Measurements from ENCODE around the gene H2AZ2.

H2AZ2 gene

GRCh38 chr7:44889086-44889781, 41.3 kb upstream of the H2AZ2 start:
- no peak for DNase-seq (ENCODE audit: low read depth)
- TF ChIP-seq, protein P1, sequence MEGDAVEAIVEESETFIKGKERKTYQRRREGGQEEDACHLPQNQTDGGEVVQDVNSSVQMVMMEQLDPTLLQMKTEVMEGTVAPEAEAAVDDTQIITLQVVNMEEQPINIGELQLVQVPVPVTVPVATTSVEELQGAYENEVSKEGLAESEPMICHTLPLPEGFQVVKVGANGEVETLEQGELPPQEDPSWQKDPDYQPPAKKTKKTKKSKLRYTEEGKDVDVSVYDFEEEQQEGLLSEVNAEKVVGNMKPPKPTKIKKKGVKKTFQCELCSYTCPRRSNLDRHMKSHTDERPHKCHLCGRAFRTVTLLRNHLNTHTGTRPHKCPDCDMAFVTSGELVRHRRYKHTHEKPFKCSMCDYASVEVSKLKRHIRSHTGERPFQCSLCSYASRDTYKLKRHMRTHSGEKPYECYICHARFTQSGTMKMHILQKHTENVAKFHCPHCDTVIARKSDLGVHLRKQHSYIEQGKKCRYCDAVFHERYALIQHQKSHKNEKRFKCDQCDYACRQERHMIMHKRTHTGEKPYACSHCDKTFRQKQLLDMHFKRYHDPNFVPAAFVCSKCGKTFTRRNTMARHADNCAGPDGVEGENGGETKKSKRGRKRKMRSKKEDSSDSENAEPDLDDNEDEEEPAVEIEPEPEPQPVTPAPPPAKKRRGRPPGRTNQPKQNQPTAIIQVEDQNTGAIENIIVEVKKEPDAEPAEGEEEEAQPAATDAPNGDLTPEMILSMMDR (IDR thresholded peaks at IDR 0.05; ENCODE audit: low read length, missing control alignments), result no peak
- H3K4me3 ChIP-seq (replicated peaks; ENCODE audit: low read depth, low read length), result no peak overlapping the region

DNA sequence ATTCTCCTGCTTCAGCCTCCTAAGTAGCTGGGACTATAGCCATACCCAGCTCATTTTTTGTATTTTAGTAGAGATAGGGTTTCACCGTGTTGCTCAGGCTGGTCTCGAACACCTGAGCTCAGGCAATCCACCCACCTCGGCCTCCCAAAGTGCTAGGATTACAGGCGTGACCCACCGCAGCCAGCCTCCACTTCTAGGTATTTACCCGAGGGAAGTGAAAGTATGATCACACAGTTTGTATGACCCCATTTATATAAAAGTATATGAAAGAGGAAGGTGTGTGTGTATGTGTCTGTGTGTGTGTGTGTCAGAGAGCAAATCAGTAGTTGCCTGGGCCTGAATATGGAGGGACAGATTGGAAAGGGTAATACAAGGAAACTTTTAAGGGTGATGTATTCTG, 39.4 kb upstream of the H2AZ2 start:
- TF ChIP-seq, protein P1 (IDR thresholded peaks at IDR 0.05; ENCODE audit: low read length, missing control alignments), result no peak
- no peak overlapping the region for H3K4me3 ChIP-seq (replicated peaks; ENCODE audit: low read depth, low read length)
- no peak for DNase-seq (ENCODE audit: low read depth)

DNA sequence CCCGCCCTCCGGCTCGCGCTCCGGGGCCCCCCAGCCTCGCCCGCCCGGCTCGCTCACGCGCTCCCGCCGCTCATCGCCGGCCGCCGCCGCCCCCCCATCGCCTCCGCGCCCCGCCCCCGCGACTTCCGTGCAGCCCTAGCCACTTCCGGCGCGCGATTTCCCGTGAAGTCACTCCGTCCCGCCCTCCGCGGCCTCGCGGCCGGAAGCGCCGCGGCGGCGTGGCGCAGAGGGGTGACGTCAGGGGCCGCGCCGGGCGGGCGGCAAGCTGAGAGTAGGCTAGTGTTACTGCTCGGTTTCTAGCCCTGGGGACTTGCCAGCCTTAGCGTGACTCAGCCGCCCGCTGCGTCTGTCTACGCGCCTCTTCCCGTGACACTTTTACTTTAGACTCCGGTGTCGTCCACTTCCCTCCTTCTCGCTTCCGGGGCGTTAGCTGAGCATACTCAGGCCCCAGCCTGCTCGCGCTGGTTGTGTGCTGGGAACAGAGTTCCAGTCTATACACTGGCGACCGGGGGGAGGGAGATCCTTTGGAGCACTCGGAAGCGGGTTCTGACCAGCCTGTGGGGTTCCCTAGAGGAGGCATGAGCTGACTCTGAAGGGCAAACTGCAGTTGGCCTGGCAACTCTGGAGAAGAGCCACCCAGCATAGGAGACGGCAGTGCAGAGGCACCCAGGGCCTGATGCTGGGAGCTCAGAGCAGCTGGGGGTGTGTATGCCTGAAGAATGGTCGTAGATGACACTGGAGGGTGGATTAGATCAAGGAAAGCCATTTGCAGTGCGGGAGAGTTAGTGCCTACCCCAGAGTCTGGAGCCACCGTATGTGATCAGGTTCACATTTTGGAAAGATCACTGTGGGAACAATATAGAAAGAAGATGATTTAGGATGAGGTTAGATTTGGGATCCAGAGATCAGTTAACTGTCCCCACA, 37.8 kb upstream of the H2AZ2 start, which contains the start of gene PURB:
Gene PURB (minus strand): TSS at position 137 of the 924 bp plus-strand sequence. CDS start 182 bp downstream, outside the sequence.
- peak; percentile 97 for DNase-seq (ENCODE audit: low read depth)
- TF ChIP-seq, protein P1 (IDR thresholded peaks at IDR 0.05; ENCODE audit: low read length, missing control alignments), result no peak
- H3K4me3 ChIP-seq (replicated peaks; ENCODE audit: low read depth, low read length), result peak within 1 kb of the TSS; percentile 85

- peak overlapping the region; percentile 80 for H3K4me3 ChIP-seq (replicated peaks; ENCODE audit: low read depth, low read length)
- DNase-seq (ENCODE audit: low read depth), result peak; percentile 78
- TF ChIP-seq, protein P1 (IDR thresholded peaks at IDR 0.05; ENCODE audit: low read length, missing control alignments), result no peak
These were observed 36.9 kb upstream of the H2AZ2 start for GRCh38 chr7:44884621-44885393.

DNA sequence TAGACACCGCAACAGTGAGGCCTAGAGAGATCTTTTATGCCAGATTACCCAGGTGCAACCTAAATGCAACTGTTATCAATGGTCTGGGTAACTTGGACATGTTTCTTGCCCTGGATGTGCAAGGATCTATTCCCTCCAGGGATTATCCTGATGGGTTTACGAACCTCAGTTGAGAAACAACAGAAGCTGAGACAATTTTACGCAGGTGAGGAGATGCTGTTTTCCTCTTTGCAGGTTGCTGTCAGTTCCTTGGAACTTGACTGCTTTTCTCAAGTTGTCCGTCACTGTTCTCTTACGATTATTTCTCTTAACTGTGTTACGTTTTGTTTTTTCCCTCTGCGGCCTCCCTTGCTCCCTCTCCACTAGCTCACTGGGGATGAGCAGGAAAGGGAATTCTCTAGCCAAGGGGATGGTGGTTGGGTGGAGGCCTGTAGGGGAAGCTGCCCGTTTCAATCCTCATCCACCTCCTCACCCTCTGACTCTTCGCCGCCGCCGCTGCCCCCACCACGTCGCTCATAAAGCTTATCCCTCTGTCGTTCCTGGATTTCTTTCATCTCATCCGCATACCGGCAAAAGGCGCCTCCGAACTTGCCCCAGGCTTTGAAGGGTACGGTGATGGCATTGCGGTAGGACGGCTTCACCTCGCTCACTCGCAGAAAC, 36.2 kb upstream of the H2AZ2 start:
- TF ChIP-seq, protein P1 (IDR thresholded peaks at IDR 0.05; ENCODE audit: low read length, missing control alignments), result no peak
- no peak for DNase-seq (ENCODE audit: low read depth)
- peak overlapping the region; percentile 80 for H3K4me3 ChIP-seq (replicated peaks; ENCODE audit: low read depth, low read length)

GRCh38 chr7:44882899-44883298, 35.0 kb upstream of the H2AZ2 start:
- no peak for DNase-seq (ENCODE audit: low read depth)
- TF ChIP-seq, protein P1 (IDR thresholded peaks at IDR 0.05; ENCODE audit: low read length, missing control alignments), result no peak
- peak overlapping the region; percentile 80 for H3K4me3 ChIP-seq (replicated peaks; ENCODE audit: low read depth, low read length)
